HTR-8/SVneo (cell line): ENCODE results near the gene CHAF1A.

Experiments used
- DNase-seq: peaks from one replicate; pipeline ENCODE4 v3.0.0; 2011; ENCODE audit warnings: low spot score, mixed read lengths; ENCODE audit not compliant: insufficient read length
- FAIRE-seq: peaks from 2 replicates; lab custom pipeline; 2011; peaks lifted over from hg19 to GRCh38; lab: Jason Lieb, UNC

The CHAF1A gene

GRCh38 chr19:4401769-4402170 is 670 bp upstream of the CHAF1A start:
- DNase-seq (no peak), FAIRE-seq (no peak)

GRCh38 chr19:4403005-4403761 is 743 bp downstream of the CHAF1A start:
- FAIRE-seq (no peak), DNase-seq (no peak)

GRCh38 chr19:4405977-4406376 is 3.5 kb downstream of the CHAF1A start:
- FAIRE-seq (no peak), DNase-seq (no peak)

GRCh38 chr19:4406626-4407025 is 4.2 kb downstream of the CHAF1A start:
- FAIRE-seq = no peak
- DNase-seq = no peak

- no peak for DNase-seq
- FAIRE-seq = no peak
Observed at GRCh38 chr19:4409123-4409933, 6.9 kb downstream of the CHAF1A start.

GRCh38 chr19:4413588-4413987 is 11.1 kb downstream of the CHAF1A start:
- no peak for FAIRE-seq

GRCh38 chr19:4414144-4414799 is 11.8 kb downstream of the CHAF1A start:
- no peak for DNase-seq
- FAIRE-seq = no peak

More at GRCh38 chr19:4413588-4413987, 11.1 kb downstream of the CHAF1A start:
- no peak for DNase-seq

GRCh38 chr19:4414800-4415321 is 12.4 kb downstream of the CHAF1A start:
- DNase-seq (no peak), FAIRE-seq (no peak)

- no peak for FAIRE-seq
- DNase-seq = no peak
Observed at GRCh38 chr19:4415352-4415751, 12.9 kb downstream of the CHAF1A start.

- DNase-seq (no peak), FAIRE-seq (no peak)
Observed at GRCh38 chr19:4416268-4416667, 13.8 kb downstream of the CHAF1A start.

- no peak for FAIRE-seq
- no peak for DNase-seq
Observed at GRCh38 chr19:4423416-4424126, 21.1 kb downstream of the CHAF1A start.

GRCh38 chr19:4425537-4425936 is 23.1 kb downstream of the CHAF1A start:
- no peak for DNase-seq

GRCh38 chr19:4428326-4428975 is 26.0 kb downstream of the CHAF1A start:
- no peak for FAIRE-seq
- DNase-seq = no peak

More at GRCh38 chr19:4425537-4425936, 23.1 kb downstream of the CHAF1A start:
- FAIRE-seq = no peak

GRCh38 chr19:4429256-4429655 is 26.8 kb downstream of the CHAF1A start:
- FAIRE-seq (no peak), DNase-seq (no peak)

GRCh38 chr19:4429771-4430171 is 27.3 kb downstream of the CHAF1A start:
- DNase-seq (no peak), FAIRE-seq (no peak)

GRCh38 chr19:4430760-4431159 is 28.3 kb downstream of the CHAF1A start:
- no peak for DNase-seq

GRCh38 chr19:4431296-4431695 is 28.9 kb downstream of the CHAF1A start:
- DNase-seq = no peak
- FAIRE-seq = no peak

More at GRCh38 chr19:4430760-4431159, 28.3 kb downstream of the CHAF1A start:
- FAIRE-seq = no peak

GRCh38 chr19:4431808-4432674 is 29.6 kb downstream of the CHAF1A start:
- FAIRE-seq = no peak
- no peak for DNase-seq
